Ishikawa (cell line): ENCODE results near the gene ADH1A.

ENCODE experiments used
- CEBPB ChIP-seq: IDR thresholded peaks from 2 replicates; pipeline ENCODE4 v1.6.1; 2012
- EP300 ChIP-seq: IDR thresholded peaks from 2 replicates; pipeline ENCODE4 v1.6.1; 2012; ENCODE audit warnings: borderline replicate concordance
- FOXM1 ChIP-seq: IDR thresholded peaks from 2 replicates; pipeline ENCODE4 v1.6.1; 2012; ENCODE audit warnings: low read depth, borderline replicate concordance
- MAX ChIP-seq: IDR thresholded peaks from 2 replicates; pipeline ENCODE4 v1.6.1; 2012
- NFIC ChIP-seq: IDR thresholded peaks from 2 replicates; pipeline ENCODE4 v1.6.1; 2012
- RAD21 ChIP-seq: IDR thresholded peaks from 2 replicates; pipeline ENCODE4 v1.6.1; 2012; ENCODE audit warnings: low read depth
- REST ChIP-seq: IDR thresholded peaks from 2 replicates; pipeline ENCODE4 v1.6.1; 2012; ENCODE audit warnings: low read depth, mild to moderate bottlenecking
- TAF1 ChIP-seq: IDR thresholded peaks from 2 replicates; pipeline ENCODE4 v1.6.1; 2012; ENCODE audit warnings: low read depth, mild to moderate bottlenecking

- TF ChIP-seq RAD21 = no peak
- TF ChIP-seq EP300 = no peak
- no peak for TF ChIP-seq MAX
- TF ChIP-seq CEBPB = no peak
- TF ChIP-seq NFIC = no peak
- TF ChIP-seq TAF1 = no peak
- no peak for TF ChIP-seq FOXM1
- no peak for TF ChIP-seq REST
Measured at GRCh38 chr4:99305638-99306400, 15.0 kb upstream of the ADH1A start.
